PFSK-1 (cell line): ENCODE results near the gene PFAS.

Source experiments
- FOXP2 ChIP-seq: optimal IDR thresholded peaks from 2 replicates; pipeline ENCODE3; 2011; ENCODE audit warnings: borderline replicate concordance, control low read depth, inconsistent platforms; ENCODE audit not compliant: insufficient read depth; ENCODE audit errors: extremely low read length, extremely low read depth
- POLR2AphosphoS5 ChIP-seq: IDR thresholded peaks from 2 replicates; pipeline ENCODE4 v1.6.1; 2012; ENCODE audit warnings: low read depth, mild to moderate bottlenecking, control low read depth, low read length, moderate library complexity
- SIN3A ChIP-seq: IDR thresholded peaks from 2 replicates; pipeline ENCODE4 v1.6.1; 2012; ENCODE audit warnings: mild to moderate bottlenecking, low read length, moderate library complexity, borderline replicate concordance; ENCODE audit not compliant: insufficient read depth
- TAF1 ChIP-seq: IDR thresholded peaks from 2 replicates; pipeline ENCODE4 v1.6.1; 2012; ENCODE audit warnings: low read length, control low read depth, borderline replicate concordance; ENCODE audit not compliant: insufficient read depth
- TF ChIP-seq, protein P1 (sequence below), 2 experiments: IDR thresholded peaks; 2 replicates each; pipeline versions ENCODE4 v1.6.1 to v1.8.0; 2011 to 2012; ENCODE audit warnings: low read depth in 2 of 2, low read length in 2 of 2, control low read depth in 1 of 2, inconsistent platforms in 1 of 2, mild to moderate bottlenecking in 1 of 2, moderate library complexity in 1 of 2; ENCODE audit not compliant: insufficient read depth in 1 of 2

Gene PFAS

GRCh38 chr17:8256691-8257090 is 7.6 kb downstream of the PFAS start:
- no peak for TF ChIP-seq POLR2AphosphoS5
- no peak for TF ChIP-seq SIN3A
- no peak for TF ChIP-seq FOXP2
- TF ChIP-seq, protein P1, sequence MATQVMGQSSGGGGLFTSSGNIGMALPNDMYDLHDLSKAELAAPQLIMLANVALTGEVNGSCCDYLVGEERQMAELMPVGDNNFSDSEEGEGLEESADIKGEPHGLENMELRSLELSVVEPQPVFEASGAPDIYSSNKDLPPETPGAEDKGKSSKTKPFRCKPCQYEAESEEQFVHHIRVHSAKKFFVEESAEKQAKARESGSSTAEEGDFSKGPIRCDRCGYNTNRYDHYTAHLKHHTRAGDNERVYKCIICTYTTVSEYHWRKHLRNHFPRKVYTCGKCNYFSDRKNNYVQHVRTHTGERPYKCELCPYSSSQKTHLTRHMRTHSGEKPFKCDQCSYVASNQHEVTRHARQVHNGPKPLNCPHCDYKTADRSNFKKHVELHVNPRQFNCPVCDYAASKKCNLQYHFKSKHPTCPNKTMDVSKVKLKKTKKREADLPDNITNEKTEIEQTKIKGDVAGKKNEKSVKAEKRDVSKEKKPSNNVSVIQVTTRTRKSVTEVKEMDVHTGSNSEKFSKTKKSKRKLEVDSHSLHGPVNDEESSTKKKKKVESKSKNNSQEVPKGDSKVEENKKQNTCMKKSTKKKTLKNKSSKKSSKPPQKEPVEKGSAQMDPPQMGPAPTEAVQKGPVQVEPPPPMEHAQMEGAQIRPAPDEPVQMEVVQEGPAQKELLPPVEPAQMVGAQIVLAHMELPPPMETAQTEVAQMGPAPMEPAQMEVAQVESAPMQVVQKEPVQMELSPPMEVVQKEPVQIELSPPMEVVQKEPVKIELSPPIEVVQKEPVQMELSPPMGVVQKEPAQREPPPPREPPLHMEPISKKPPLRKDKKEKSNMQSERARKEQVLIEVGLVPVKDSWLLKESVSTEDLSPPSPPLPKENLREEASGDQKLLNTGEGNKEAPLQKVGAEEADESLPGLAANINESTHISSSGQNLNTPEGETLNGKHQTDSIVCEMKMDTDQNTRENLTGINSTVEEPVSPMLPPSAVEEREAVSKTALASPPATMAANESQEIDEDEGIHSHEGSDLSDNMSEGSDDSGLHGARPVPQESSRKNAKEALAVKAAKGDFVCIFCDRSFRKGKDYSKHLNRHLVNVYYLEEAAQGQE (IDR thresholded peaks at IDR 0.05; ENCODE audit: insufficient read depth in 1 of 2, low read depth in 2 of 2, low read length in 2 of 2) = no peak
- no peak for TF ChIP-seq TAF1

GRCh38 chr17:8257801-8258200 is 8.7 kb downstream of the PFAS start:
- TF ChIP-seq TAF1 (no peak), FOXP2 (no peak), POLR2AphosphoS5 (no peak)

- TF ChIP-seq, protein P1 (IDR thresholded peaks at IDR 0.05; ENCODE audit: insufficient read depth in 1 of 2, low read depth in 2 of 2, low read length in 2 of 2) = no peak
- TF ChIP-seq SIN3A (no peak), FOXP2 (no peak), POLR2AphosphoS5 (no peak), TAF1 (no peak)
Observed at GRCh38 chr17:8264320-8264719, 15.2 kb downstream of the PFAS start.

DNA sequence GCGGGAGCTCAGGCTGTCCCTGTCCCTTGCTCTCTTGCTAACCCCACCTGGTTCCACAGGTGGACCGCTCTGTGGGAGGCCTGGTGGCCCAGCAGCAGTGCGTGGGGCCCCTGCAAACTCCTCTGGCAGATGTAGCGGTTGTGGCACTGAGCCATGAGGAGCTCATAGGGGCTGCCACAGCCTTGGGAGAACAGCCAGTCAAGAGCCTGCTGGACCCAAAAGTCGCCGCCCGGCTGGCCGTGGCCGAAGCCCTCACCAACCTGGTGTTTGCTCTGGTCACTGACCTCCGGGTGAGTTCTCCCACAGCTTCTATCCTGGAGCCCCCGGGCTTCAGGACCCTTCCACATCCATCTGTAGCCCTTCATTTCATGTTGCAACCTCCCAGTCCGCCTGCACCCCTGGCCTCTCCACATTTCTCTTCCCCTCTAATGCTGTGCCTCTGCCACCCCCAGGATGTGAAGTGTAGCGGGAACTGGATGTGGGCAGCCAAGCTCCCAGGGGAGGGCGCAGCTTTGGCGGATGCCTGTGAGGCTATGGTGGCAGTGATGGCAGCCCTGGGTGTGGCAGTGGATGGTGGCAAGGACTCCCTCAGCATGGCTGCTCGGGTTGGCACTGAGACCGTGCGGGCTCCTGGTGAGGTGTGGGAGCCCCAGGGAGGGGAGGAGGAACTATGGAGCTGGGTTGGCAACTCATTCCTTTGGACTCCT is 15.9 kb downstream of the PFAS start:
- TF ChIP-seq FOXP2 (no peak), POLR2AphosphoS5 (no peak), SIN3A (no peak), TAF1 (no peak)
- TF ChIP-seq, protein P1 (IDR thresholded peaks at IDR 0.05; ENCODE audit: insufficient read depth in 1 of 2, low read depth in 2 of 2, low read length in 2 of 2) = no peak

- TF ChIP-seq, protein P1 (IDR thresholded peaks at IDR 0.05; ENCODE audit: insufficient read depth in 1 of 2, low read depth in 2 of 2, low read length in 2 of 2) = no peak
- TF ChIP-seq FOXP2 (no peak), SIN3A (no peak), TAF1 (no peak), POLR2AphosphoS5 (no peak)
Observed at GRCh38 chr17:8266648-8267479, 17.8 kb downstream of the PFAS start.
